ENCODE results near the gene COL12A1.
A peak's percentile ranks its signal among the peaks of the same experiment; 100 is the strongest.

COL12A1 gene

GRCh38 chr6:75205776-75206575, at the start of gene COL12A1:
Gene COL12A1, minus strand, starts transcription at chr6:75206053. Its CDS starts 3,261 bp downstream, at chr6:75202792.
- peak; percentile 44 to 69 for DNase-seq

DNA sequence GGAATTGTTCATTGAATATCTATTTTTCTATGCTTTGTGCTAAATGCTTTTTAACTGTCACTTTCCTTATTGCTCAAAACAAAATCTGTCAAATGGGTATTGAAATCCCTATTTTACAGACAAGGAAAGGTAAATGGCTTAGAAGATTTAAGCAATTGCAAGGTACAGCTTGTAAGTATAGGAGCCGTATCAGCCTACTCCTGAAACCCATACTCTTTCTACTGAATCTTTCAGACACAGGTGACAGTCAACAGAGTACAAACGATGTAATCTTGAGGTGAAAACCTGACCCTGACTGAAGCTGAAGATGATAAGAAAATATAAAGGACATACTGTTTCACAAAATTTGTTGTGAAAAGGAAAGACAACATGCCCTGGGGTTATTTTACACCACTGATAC, 44.7 kb upstream of the COL12A1 start:
- DNase-seq: no peak

- no peak for DNase-seq
These were observed 44.0 kb upstream of the COL12A1 start for GRCh38 chr6:75249837-75250236.

GRCh38 chr6:75246386-75246785, 40.5 kb upstream of the COL12A1 start:
- no peak for DNase-seq

DNA sequence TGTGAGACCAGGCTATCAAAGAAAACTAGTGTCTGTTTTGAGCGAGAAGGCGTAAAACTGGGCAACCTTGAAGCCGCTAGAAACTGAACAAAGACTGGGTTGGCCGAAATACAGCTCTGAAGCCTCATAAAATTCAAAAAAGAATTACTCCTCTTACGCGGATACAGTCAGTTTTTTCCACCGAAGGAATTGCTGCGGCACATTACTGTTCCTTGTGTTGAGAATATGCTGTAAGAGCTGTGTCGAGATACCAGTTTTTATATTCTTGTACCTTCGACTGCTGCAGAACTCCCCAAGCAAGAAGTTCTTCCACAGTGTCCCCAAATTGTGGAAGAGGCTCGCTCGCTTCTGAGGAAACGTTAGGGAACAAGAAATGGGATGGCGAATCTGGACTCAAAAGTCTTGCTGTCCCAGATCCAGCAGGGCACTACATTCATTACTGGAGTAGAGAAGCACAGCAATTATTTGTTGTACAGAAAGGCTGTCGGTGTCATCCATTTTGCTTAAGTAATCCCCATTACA, 38.3 kb upstream of the COL12A1 start:
- peak in 1 of 2 experiments; percentile 32 for DNase-seq

DNA sequence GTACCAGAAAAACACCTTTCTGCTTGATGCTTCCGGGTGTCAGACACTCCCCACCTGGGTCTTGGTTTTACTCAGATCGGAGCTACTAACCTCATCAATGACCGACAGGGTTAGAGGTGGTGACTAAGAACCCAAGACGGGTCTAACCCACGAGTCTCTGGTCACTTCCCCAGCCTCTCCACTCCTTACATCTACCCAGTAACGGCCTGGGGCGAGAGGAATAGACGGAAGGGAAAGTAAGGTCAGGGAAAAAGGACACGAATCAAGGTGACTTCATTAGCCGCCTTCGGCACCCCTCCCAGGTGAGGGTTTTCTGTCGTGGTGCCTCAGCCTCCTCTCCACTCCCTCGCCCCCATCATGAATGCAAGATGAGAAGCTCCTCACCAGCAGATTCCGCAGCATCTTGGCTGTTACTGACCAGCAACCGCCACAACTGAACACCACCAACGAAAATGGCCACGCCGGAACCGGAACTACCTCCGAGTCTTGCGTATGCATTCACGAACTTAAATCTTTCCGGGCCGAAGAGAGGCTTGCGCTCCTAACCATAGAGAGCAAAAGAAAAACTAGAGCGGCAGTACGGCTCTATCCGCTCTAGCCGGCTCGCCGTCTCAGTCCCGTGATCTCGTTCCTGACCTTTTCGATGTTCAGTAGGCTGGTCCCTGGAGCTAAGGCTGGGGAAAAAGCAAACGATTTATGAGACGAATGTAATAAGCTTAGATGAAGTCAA, 37.6 kb upstream of the COL12A1 start, which contains the start of gene COX7A2:
Gene COX7A2 (minus strand): TSS at position 469 of the 730 bp plus-strand sequence. CDS start 67 bp downstream, at position 402.
- peak; percentile 89 to 98 for DNase-seq

GRCh38 chr6:75236630-75237029, 30.8 kb upstream of the COL12A1 start:
- DNase-seq: no peak

DNA sequence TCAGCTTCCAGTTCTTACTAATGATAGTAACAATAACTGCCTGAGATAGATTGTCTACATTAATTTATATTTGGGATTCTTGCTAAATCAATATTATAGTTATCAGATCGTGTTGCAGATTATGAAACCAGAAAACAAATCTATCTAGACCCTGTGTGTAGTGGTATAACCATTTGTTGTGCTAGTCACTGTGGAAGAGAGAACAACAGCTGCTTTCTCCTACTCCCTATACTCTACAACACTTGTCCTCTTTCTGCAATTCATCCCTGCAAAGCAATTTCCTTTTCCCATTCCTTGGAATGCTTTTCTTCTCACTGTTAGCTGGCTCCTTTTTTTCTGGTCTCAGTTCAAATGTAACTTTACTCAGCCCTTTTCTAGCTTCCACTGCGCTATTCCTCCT, 29.4 kb upstream of the COL12A1 start:
- DNase-seq: no peak

GRCh38 chr6:75234126-75234865, 28.4 kb upstream of the COL12A1 start:
- no peak for DNase-seq

GRCh38 chr6:75233092-75233615, 27.3 kb upstream of the COL12A1 start:
- no peak for DNase-seq

- peak; percentile 7 to 45 for DNase-seq
These were observed 24.9 kb upstream of the COL12A1 start for GRCh38 chr6:75230484-75231325.

- no peak for DNase-seq
These were observed 18.6 kb upstream of the COL12A1 start for GRCh38 chr6:75224303-75224926.

DNA sequence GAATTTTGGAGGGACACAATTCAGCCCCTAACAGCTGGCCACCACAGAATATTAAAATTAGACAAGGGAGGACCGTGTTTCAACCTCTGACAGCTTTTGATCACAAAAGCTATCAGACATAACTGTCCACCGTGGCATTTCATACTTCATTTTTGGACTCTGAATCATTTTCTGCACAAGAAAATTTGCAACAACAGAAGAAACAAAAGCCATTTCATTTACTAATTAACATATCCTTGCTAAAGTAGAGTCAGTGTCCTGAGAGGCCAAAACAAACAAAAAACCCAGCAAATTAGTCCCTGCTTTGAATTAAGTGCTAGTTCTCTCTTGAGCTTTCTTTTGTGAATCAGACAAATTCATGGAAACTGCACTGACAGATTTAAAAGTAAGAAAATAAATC, 17.6 kb upstream of the COL12A1 start:
- DNase-seq: no peak

GRCh38 chr6:75222261-75222660, 16.4 kb upstream of the COL12A1 start:
- no peak for DNase-seq

- no peak for DNase-seq
These were observed 15.3 kb upstream of the COL12A1 start for GRCh38 chr6:75221116-75221515.

GRCh38 chr6:75220357-75220756, 14.5 kb upstream of the COL12A1 start:
- DNase-seq: no peak

- DNase-seq: no peak
These were observed 13.4 kb upstream of the COL12A1 start for GRCh38 chr6:75219263-75219662.

DNA sequence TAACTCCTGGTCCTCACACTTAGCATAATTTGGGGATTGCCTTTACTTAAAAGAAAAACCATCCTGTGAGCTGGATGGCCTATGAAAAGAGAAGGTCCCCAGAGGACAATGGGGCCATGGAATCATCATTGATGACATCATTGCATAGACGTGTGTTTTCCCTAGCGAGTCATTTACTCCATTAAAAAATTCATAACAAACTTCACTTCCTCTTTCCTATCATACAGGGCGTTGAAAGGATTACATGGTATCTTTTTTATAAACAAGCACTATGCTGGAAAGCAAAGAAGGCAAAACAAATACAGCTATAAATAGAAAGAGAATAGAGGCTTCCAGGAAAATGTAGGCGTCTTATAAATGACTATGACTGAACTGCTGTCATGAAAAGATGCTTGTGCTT, 11.3 kb upstream of the COL12A1 start:
- no peak for DNase-seq

GRCh38 chr6:75215291-75215690, 9.4 kb upstream of the COL12A1 start:
- DNase-seq: no peak

- DNase-seq: no peak
These were observed 7.9 kb upstream of the COL12A1 start for GRCh38 chr6:75213732-75214131.

DNA sequence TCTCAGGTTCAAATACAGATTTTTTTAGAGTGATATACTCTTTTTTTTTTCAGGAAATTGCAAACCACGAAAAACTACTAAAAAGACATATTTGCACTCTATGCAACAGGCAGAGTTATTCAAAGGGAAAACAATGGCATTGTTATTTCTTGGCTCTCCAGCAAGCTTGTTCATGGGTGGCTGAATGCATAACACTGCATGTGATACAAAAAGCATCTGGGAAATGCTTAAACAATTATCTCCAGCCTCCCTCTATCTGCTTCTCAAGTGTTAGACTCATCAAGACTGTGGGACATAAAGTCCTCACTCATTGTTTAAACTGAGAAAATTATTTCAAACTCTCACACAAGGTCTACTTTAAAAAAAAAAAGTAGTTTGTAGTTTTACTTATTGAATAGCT, 7.3 kb upstream of the COL12A1 start:
- no peak for DNase-seq
